Gastroesophageal sphincter (tissue), 4 donors: ENCODE measurements around the gene SLC2A2. TPM values are rescaled to one million over a fixed set of nuclear protein-coding genes. Genes with fewer than 3 reads are reported as not detected.

ENCODE experiments used
- ATAC-seq: fragments of 150-250 bp; one replicate; pipeline ENCODE4 v1.9.1; 2016; ENCODE audit warnings: mild to moderate bottlenecking, moderate library complexity
- H3K27ac ChIP-seq, 4 donors: fragments of 200-600 bp; sonication (generic) in 3 of 4; 1 replicate in 3 of 4; 2 replicates in 1 of 4; pipeline ENCODE4 v1.5.1; 2016 to 2019
- H3K27me3 ChIP-seq: fragments of 200-600 bp; sonication (generic); one replicate; pipeline ENCODE4 v1.5.1; 2019
- H3K36me3 ChIP-seq, 2 donors: fragments of 200-600 bp; sonication (generic); one replicate each; pipeline ENCODE4 v1.5.1; 2019; ENCODE audit warnings: control low read depth in 1 of 2
- H3K4me1 ChIP-seq, 3 donors: fragments of 200-600 bp; sonication (generic); 1 replicate in 2 of 3; 2 replicates in 1 of 3; pipeline ENCODE4 v1.5.1; 2016 to 2019; ENCODE audit warnings: control low read depth in 2 of 3
- H3K4me3 ChIP-seq, 2 donors: fragments of 200-600 bp; sonication (generic); one replicate each; pipeline ENCODE4 v1.5.1; 2019; ENCODE audit warnings: mild to moderate bottlenecking in 1 of 2, moderate library complexity in 1 of 2
- H3K9me3 ChIP-seq, 3 donors: fragments of 200-600 bp; sonication (generic); one replicate each; pipeline ENCODE4 v1.5.1; 2017 to 2019; ENCODE audit warnings: control low read depth in 2 of 3
- CTCF ChIP-seq, 4 experiments: fragments of 200-600 bp in 2 of 4; fragments of 450-650 bp in 2 of 4; sonication (generic) in 1 of 4; IDR thresholded peaks; one replicate each; pipeline ENCODE4 v1.5.1; 2017 to 2019; ENCODE audit warnings: antibody characterized with exemption in 4 of 4, mild to moderate bottlenecking in 2 of 4, moderate library complexity in 2 of 4
- EP300 ChIP-seq: sonication (generic); formaldehyde crosslinking; IDR thresholded peaks from one replicate; pipeline ENCODE4 v1.6.1; 2017; ENCODE audit warnings: antibody characterized with exemption, mild to moderate bottlenecking
- POLR2A ChIP-seq, 2 donors: fragments of 450-650 bp; IDR thresholded peaks; one replicate each; pipeline ENCODE4 v1.6.1; 2017; ENCODE audit warnings: antibody characterized with exemption in 2 of 2, mild to moderate bottlenecking in 2 of 2, moderate library complexity in 1 of 2
- POLR2AphosphoS5 ChIP-seq: sonication (generic); formaldehyde crosslinking; IDR thresholded peaks from one replicate; pipeline ENCODE4 v1.6.1; 2017; ENCODE audit warnings: antibody characterized with exemption
- WGBS, 2 donors: methylation state at CpG; one replicate each; pipeline ENCODE4 v1.1.5; 2018; ENCODE audit warnings: low coverage in 1 of 2; 5-methylcytosine and 5-hydroxymethylcytosine counted together
- total RNA-seq, 4 donors: library from RNA; depleted of rRNA; stranded (reverse); fragments of >200 nt; gene quantifications; one replicate each; pipeline ENCODE4 v1.1.0, GENCODE V29; 2016

The SLC2A2 gene
- total RNA-seq, 4 donors from 2014 or later, result not detected

GRCh38 chr3:171064461-171064860, 37.9 kb upstream of the SLC2A2 start:
- peaks cover 0 to 63% of the 10 kb centered on the region in 2 donors for H3K36me3 ChIP-seq
- H3K27me3 ChIP-seq, result no peaks in the 10 kb centered on the region

GRCh38 chr3:171061749-171062148, 35.2 kb upstream of the SLC2A2 start:
- no peak overlapping the region for H3K27ac ChIP-seq
- H3K27me3 ChIP-seq, result no peaks in the 10 kb centered on the region
- no peak for ATAC-seq
- 89 to 91% methylated on average over 1 of the region's 1 CpG for WGBS, 2 donors
- H3K4me1 ChIP-seq, result no peaks in the 10 kb centered on the region
- no peak overlapping the region for H3K4me3 ChIP-seq
- no peaks in the 10 kb centered on the region for H3K9me3 ChIP-seq
- peaks cover 0 to 36% of the 10 kb centered on the region in 2 donors for H3K36me3 ChIP-seq
- TF ChIP-seq CTCF (IDR thresholded peaks at IDR 0.05), result no peak
- TF ChIP-seq POLR2AphosphoS5, result no peak
- TF ChIP-seq POLR2A (IDR thresholded peaks at IDR 0.05), result no peak
- no peak for TF ChIP-seq EP300

More at GRCh38 chr3:171064461-171064860, 37.9 kb upstream of the SLC2A2 start:
- WGBS, 2 donors, result 67 to 81% methylated on average over 2 of the region's 2 CpGs
- H3K9me3 ChIP-seq, result no peaks in the 10 kb centered on the region
- no peaks in the 10 kb centered on the region for H3K4me1 ChIP-seq
- ATAC-seq, result no peak
- no peak for TF ChIP-seq POLR2AphosphoS5
- no peak for TF ChIP-seq CTCF (IDR thresholded peaks at IDR 0.05)
- no peak for TF ChIP-seq EP300
- TF ChIP-seq POLR2A (IDR thresholded peaks at IDR 0.05), result no peak
- no peak overlapping the region for H3K4me3 ChIP-seq
- no peak overlapping the region for H3K27ac ChIP-seq

GRCh38 chr3:171059978-171060377, 33.5 kb upstream of the SLC2A2 start:
- no peaks in the 10 kb centered on the region for H3K9me3 ChIP-seq
- no peak overlapping the region for H3K27ac ChIP-seq
- no peak overlapping the region for H3K4me3 ChIP-seq
- ATAC-seq, result no peak
- TF ChIP-seq EP300 (no peak), POLR2AphosphoS5 (no peak), POLR2A (IDR thresholded peaks at IDR 0.05) (no peak), CTCF (IDR thresholded peaks at IDR 0.05) (no peak)
- peaks cover 0 to 18% of the 10 kb centered on the region in 2 donors for H3K36me3 ChIP-seq
- WGBS, 2 donors, result 78 to 85% methylated on average over 3 of the region's 3 CpGs
- no peaks in the 10 kb centered on the region for H3K27me3 ChIP-seq
- H3K4me1 ChIP-seq, result no peaks in the 10 kb centered on the region

GRCh38 chr3:171058873-171059603, 32.5 kb upstream of the SLC2A2 start:
- ATAC-seq, result no peak
- TF ChIP-seq EP300, result no peak
- TF ChIP-seq POLR2A (IDR thresholded peaks at IDR 0.05), result no peak
- TF ChIP-seq POLR2AphosphoS5, result no peak
- no peak for TF ChIP-seq CTCF (IDR thresholded peaks at IDR 0.05)
- no peaks in the 10 kb centered on the region for H3K4me1 ChIP-seq
- peaks cover 0 to 13% of the 10 kb centered on the region in 2 donors for H3K36me3 ChIP-seq
- H3K4me3 ChIP-seq, result no peak overlapping the region
- no peak overlapping the region for H3K27ac ChIP-seq
- no peaks in the 10 kb centered on the region for H3K27me3 ChIP-seq
- H3K9me3 ChIP-seq, result no peaks in the 10 kb centered on the region

GRCh38 chr3:171058058-171058457, 31.5 kb upstream of the SLC2A2 start:
- WGBS, 2 donors, result 71 to 76% methylated on average over 1 of the region's 1 CpG
- H3K4me3 ChIP-seq, result no peak overlapping the region
- H3K9me3 ChIP-seq, result no peaks in the 10 kb centered on the region

More at GRCh38 chr3:171058058-171058457, 31.5 kb upstream of the SLC2A2 start:
- H3K36me3 ChIP-seq, result peaks cover 0 to 4% of the 10 kb centered on the region in 2 donors
- H3K4me1 ChIP-seq, result no peaks in the 10 kb centered on the region
- no peak for ATAC-seq
- H3K27me3 ChIP-seq, result no peaks in the 10 kb centered on the region
- H3K27ac ChIP-seq, result no peak overlapping the region
- TF ChIP-seq POLR2AphosphoS5 (no peak), EP300 (no peak), CTCF (IDR thresholded peaks at IDR 0.05) (no peak), POLR2A (IDR thresholded peaks at IDR 0.05) (no peak)
